Measurements from ENCODE around the gene E2F7.
"Not testable (repeated sequence)": the region's sequence is repeated elsewhere in the genome, so short reads cannot be mapped to it uniquely, and the experiment has no call there.

E2F7 gene

GRCh38 chr12:77079631-77080030, 14.3 kb upstream of the E2F7 start:
- TF ChIP-seq ZFX (IDR thresholded peaks at IDR 0.05): no peak
- no peak for TF ChIP-seq CTCF (conservative IDR thresholded peaks at IDR 0.05)
- no peak overlapping the region for H3K27ac ChIP-seq

GRCh38 chr12:77078231-77078630, 12.9 kb upstream of the E2F7 start:
- no peak overlapping the region for H3K27ac ChIP-seq
- TF ChIP-seq ZFX (IDR thresholded peaks at IDR 0.05): no peak
- no peak for TF ChIP-seq CTCF (conservative IDR thresholded peaks at IDR 0.05)

GRCh38 chr12:77076886-77077285, 11.5 kb upstream of the E2F7 start:
- no peak for TF ChIP-seq ZFX (IDR thresholded peaks at IDR 0.05)
- TF ChIP-seq CTCF (conservative IDR thresholded peaks at IDR 0.05): no peak
- peak overlapping the region; percentile 48; the same call in 1 of the 2 replicates for H3K27ac ChIP-seq

- H3K27ac ChIP-seq: not testable (repeated sequence)
Observed at GRCh38 chr12:77073894-77074293, 8.5 kb upstream of the E2F7 start.

- H3K27ac ChIP-seq: no peak overlapping the region
- TF ChIP-seq CTCF (conservative IDR thresholded peaks at IDR 0.05) (no peak), ZFX (IDR thresholded peaks at IDR 0.05) (no peak)
Observed at GRCh38 chr12:77072833-77073495, 7.6 kb upstream of the E2F7 start.

- no peak for TF ChIP-seq ZFX (IDR thresholded peaks at IDR 0.05)
- no peak for TF ChIP-seq CTCF (conservative IDR thresholded peaks at IDR 0.05)
- no peak overlapping the region for H3K27ac ChIP-seq
Observed at GRCh38 chr12:77070800-77071449, 5.6 kb upstream of the E2F7 start.

GRCh38 chr12:77070382-77070781, 5.0 kb upstream of the E2F7 start:
- no peak for TF ChIP-seq ZFX (IDR thresholded peaks at IDR 0.05)
- no peak for TF ChIP-seq CTCF (conservative IDR thresholded peaks at IDR 0.05)
- H3K27ac ChIP-seq: no peak overlapping the region

GRCh38 chr12:77064896-77065360, 441 bp downstream of the E2F7 start:
- TF ChIP-seq ZFX (IDR thresholded peaks at IDR 0.05) (no peak), CTCF (conservative IDR thresholded peaks at IDR 0.05) (no peak)
- peak overlapping the region; percentile 90 for H3K27ac ChIP-seq

All from C4-2B (cell line).